ENCODE results near the gene SH2B3. TPM values are rescaled to one million over a fixed set of nuclear protein-coding genes. Genes with fewer than 3 reads are reported as not detected.
"Not testable (repeated sequence)": the region's sequence is repeated elsewhere in the genome, so short reads cannot be mapped to it uniquely, and the experiment has no call there.

Gene SH2B3
- total and polyA plus RNA-seq, 2 experiments from 2014 or later: 8.1 to 59.3 TPM

DNA sequence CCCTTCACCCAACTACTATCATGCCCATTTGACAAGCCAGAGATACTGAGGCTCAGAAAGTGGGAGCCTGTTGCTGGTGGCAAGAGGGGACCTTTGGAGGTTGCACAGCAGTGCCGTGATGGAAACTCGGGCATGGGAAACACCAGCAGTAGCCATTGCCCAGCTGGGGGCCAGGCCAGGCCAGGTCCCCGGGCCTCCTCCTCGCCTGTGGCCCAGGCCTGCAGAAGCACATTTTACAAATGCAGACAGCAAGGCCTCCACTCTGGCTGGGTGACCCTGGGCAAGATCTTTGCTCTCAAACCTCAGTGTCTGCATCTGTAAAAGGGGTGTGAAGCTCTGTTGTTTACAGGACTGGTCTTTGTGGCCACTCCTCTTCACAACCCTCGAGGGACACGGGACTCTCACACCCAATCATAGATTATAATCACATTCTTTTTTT, 4.5 kb upstream of the SH2B3 start (continued):
- TF ChIP-seq ZNF462 (CRISPR knock-in tag; IDR thresholded peaks at IDR 0.05): no peak
- TF ChIP-seq STAT1 (IDR thresholded peaks at IDR 0.05; ENCODE audit: unreplicated experiment): no peak
- no peak for TF ChIP-seq CREB1 (CRISPR knock-in tag; IDR thresholded peaks at IDR 0.05; ENCODE audit: low read depth)
- TF ChIP-seq, protein P1, sequence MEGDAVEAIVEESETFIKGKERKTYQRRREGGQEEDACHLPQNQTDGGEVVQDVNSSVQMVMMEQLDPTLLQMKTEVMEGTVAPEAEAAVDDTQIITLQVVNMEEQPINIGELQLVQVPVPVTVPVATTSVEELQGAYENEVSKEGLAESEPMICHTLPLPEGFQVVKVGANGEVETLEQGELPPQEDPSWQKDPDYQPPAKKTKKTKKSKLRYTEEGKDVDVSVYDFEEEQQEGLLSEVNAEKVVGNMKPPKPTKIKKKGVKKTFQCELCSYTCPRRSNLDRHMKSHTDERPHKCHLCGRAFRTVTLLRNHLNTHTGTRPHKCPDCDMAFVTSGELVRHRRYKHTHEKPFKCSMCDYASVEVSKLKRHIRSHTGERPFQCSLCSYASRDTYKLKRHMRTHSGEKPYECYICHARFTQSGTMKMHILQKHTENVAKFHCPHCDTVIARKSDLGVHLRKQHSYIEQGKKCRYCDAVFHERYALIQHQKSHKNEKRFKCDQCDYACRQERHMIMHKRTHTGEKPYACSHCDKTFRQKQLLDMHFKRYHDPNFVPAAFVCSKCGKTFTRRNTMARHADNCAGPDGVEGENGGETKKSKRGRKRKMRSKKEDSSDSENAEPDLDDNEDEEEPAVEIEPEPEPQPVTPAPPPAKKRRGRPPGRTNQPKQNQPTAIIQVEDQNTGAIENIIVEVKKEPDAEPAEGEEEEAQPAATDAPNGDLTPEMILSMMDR (conservative IDR thresholded peaks at IDR 0.05; ENCODE audit: low read depth in 2 of 2): no peak
- no peak for TF ChIP-seq JUNB (IDR thresholded peaks at IDR 0.05; ENCODE audit: unreplicated experiment)

GRCh38 chr12:111402490-111402824, 3.3 kb upstream of the SH2B3 start:
- Histone ChIP-seq H3K4me1 (ENCODE audit: insufficient read depth) (peaks cover 19% of the 10 kb centered on the region), H3K79me2 (replicated peaks; ENCODE audit: insufficient read depth) (peaks cover 16% of the 10 kb centered on the region)
- not testable (repeated sequence) for H3K27me3 ChIP-seq (ENCODE audit: insufficient read depth); H2AFZ ChIP-seq; H3K36me3 Mint-ChIP-seq (ENCODE audit: low read depth); H4K20me1 ChIP-seq (replicated peaks; ENCODE audit: insufficient read depth); H3K4me3 Mint-ChIP-seq; H3K27ac Mint-ChIP-seq; H3K9me3 Mint-ChIP-seq; H3K36me3 ChIP-seq (ENCODE audit: insufficient read depth); H3K4me3 ChIP-seq; DNase-seq (ENCODE audit: low spot score); ATAC-seq; H3F3A ChIP-seq (replicated peaks; ENCODE audit: low read depth); H3K9me2 ChIP-seq (ENCODE audit: insufficient read depth); H3K27ac ChIP-seq (ENCODE audit: low read depth); H3K4me2 ChIP-seq
- Mint-ChIP-seq H3K27me3 (ENCODE audit: insufficient read depth, low read depth, poor library complexity) (peaks cover 29% of the 10 kb centered on the region), H3K4me1 (peaks cover 22% of the 10 kb centered on the region)

All from GM23338 (cell line).